KMS-11 (cell line): ENCODE measurements around the gene MEX3B.
A peak's percentile ranks its signal among the peaks of the same experiment; 100 is the strongest.

Experiments used
- H2AFZ ChIP-seq: fragments of 200-600 bp; sonication (generic); 2 replicates; pipeline ENCODE4 v1.6.1; 2016; ENCODE audit warnings: antibody characterized with exemption, mixed run types, low read depth
- H3K27ac ChIP-seq: fragments of 200-600 bp; sonication (generic); 2 replicates; pipeline ENCODE4 v1.6.1; 2016; ENCODE audit warnings: mild to moderate bottlenecking, mixed run types
- H3K27me3 ChIP-seq: fragments of 200-600 bp; sonication (generic); 2 replicates; pipeline ENCODE4 v1.6.1; 2017; ENCODE audit warnings: mild to moderate bottlenecking, low read depth, mixed run types, moderate library complexity; ENCODE audit not compliant: insufficient read depth
- H3K36me3 ChIP-seq: fragments of 200-600 bp; sonication (generic); 2 replicates; pipeline ENCODE4 v1.6.1; 2017; ENCODE audit warnings: mild to moderate bottlenecking, mixed run types; ENCODE audit not compliant: insufficient read depth
- H3K4me1 ChIP-seq: fragments of 200-600 bp; sonication (generic); 2 replicates; pipeline ENCODE4 v1.6.1; 2016; ENCODE audit warnings: mild to moderate bottlenecking, low read depth, mixed run types; ENCODE audit not compliant: poor library complexity, severe bottlenecking
- H3K4me2 ChIP-seq: fragments of 200-600 bp; sonication (generic); 2 replicates; pipeline ENCODE4 v1.7.0; 2016; ENCODE audit warnings: mild to moderate bottlenecking, mixed run types
- H3K4me3 ChIP-seq: fragments of 200-600 bp; sonication (generic); IDR thresholded peaks from 2 replicates; pipeline ENCODE4 v1.6.1; 2017; ENCODE audit warnings: low read depth, low read length, mixed read lengths; ENCODE audit not compliant: insufficient read depth
- H3K79me2 ChIP-seq: fragments of 200-600 bp; sonication (generic); 2 replicates; pipeline ENCODE4 v1.6.1; 2016; ENCODE audit warnings: low read depth, mixed run types; ENCODE audit not compliant: insufficient read depth
- H3K9ac ChIP-seq: fragments of 200-600 bp; sonication (generic); 2 replicates; pipeline ENCODE4 v1.6.1; 2016; ENCODE audit warnings: mild to moderate bottlenecking, mixed run types
- H4K20me1 ChIP-seq: fragments of 200-600 bp; sonication (generic); 2 replicates; pipeline ENCODE4 v1.6.1; 2016; ENCODE audit warnings: mild to moderate bottlenecking, mixed run types; ENCODE audit not compliant: insufficient read depth
- TF ChIP-seq, protein P1 (sequence below): fragments of 200-600 bp; sonication (generic); conservative IDR thresholded peaks from 2 replicates; pipeline ENCODE4 v1.6.1; 2017; ENCODE audit warnings: low read depth, mild to moderate bottlenecking, antibody characterized with exemption, low read length, moderate library complexity, mixed read lengths

MEX3B gene

DNA sequence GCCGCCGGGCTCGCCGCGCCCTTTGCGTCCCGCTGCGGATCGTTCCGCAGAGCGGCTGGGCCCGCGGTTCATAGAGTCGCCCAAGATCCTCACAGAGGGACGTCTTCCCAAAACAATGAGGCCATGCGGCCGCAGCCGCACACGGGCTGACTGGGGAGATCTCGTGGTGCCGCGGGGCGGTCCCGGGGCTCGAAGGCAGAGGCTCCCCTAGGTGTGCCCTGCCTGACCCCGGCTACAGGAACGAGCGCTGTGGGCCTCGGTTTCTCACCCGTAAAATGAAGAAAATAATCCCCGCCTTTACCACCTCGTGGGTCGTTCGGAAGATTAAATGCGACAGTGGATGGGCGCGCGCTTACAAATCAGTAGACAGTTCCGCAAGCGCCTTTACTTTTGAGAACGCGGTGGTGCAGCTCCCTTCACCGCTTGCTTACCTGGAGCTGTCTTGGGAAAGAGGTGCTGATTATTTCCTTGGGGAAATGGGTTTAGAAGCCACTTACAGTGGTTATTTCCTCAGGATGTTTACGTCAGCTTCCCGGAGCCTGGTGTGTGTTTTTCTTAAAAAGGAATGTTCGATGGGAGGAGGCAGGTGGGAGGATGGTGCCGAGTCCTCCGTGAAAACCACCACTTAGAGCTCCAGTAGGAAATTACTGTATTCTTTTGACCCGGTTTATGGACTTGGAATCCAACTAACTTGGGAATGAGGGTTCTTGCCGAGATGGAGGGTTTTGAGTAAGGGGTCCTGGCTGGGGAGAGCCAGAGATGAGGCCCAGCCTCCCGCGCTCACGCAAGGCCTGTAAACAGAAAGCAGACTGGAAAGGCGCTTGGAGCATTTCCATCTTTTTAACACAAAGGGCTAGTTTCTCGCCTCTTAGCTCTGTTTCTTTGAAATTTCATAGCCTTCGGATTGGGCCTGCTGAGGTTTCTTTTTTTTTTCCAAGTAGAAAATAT lies 1.9 kb upstream of the MEX3B start:
- peak overlapping the region; percentile 48; the same call in 1 of the 2 replicates for H3K9ac ChIP-seq

DNA sequence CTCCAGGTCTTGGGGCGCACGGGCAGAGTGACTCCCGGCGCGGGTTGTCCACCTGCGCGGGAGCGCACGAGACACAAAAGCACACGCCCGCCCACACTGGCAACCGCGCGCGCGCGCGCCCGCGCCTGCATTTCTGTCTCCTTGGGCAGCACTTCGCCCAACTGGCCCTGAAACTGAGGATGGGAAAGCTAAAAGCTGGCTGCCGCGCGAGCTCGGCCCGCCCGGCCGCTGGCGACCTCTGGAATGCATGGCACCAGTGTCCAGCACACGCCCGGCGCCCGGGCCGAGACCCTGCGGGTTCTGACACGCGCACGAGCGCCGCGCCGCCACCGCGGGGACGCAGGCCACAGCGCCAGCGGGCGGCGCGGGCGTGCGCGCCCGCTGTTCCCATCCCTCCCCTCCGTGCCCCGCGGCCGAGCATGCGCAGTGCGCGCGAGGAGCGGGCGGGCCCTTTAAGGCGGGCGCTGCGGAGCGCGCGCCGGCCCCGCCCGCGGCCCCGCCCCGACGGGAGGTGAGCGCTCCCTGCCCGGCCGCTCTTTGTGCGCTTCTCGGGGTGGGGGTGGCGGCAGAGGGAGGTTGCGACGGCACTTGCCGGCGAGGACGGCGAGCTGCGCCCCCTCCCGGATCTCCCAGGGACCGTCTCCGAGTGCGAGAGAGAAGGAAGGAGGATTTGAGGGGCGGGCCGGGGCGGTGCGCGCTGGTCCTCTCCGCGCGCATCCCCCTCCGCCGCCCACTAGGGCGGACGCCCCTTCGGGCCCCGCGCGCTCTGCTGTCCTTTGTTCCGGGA lies 1.0 kb upstream of the MEX3B start:
- peak overlapping the region; percentile 73 for H3K9ac ChIP-seq
- no peaks in the 10 kb centered on the region for H3K27me3 ChIP-seq
- H3K4me2 ChIP-seq, result peak overlapping the region; percentile 56
- H3K27ac ChIP-seq, result peak overlapping the region; percentile 80
- H3K4me1 ChIP-seq, result no peaks in the 10 kb centered on the region
- no peaks in the 10 kb centered on the region for H3K36me3 ChIP-seq
- H4K20me1 ChIP-seq, result no peaks in the 10 kb centered on the region
- peak overlapping the region; percentile 83 for H2AFZ ChIP-seq
- TF ChIP-seq, protein P1, sequence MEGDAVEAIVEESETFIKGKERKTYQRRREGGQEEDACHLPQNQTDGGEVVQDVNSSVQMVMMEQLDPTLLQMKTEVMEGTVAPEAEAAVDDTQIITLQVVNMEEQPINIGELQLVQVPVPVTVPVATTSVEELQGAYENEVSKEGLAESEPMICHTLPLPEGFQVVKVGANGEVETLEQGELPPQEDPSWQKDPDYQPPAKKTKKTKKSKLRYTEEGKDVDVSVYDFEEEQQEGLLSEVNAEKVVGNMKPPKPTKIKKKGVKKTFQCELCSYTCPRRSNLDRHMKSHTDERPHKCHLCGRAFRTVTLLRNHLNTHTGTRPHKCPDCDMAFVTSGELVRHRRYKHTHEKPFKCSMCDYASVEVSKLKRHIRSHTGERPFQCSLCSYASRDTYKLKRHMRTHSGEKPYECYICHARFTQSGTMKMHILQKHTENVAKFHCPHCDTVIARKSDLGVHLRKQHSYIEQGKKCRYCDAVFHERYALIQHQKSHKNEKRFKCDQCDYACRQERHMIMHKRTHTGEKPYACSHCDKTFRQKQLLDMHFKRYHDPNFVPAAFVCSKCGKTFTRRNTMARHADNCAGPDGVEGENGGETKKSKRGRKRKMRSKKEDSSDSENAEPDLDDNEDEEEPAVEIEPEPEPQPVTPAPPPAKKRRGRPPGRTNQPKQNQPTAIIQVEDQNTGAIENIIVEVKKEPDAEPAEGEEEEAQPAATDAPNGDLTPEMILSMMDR, result peak; percentile 47
- H3K4me3 ChIP-seq, result no peak overlapping the region
- no peaks in the 10 kb centered on the region for H3K79me2 ChIP-seq

More for the DNA sequence above, 1.9 kb upstream of the MEX3B start:
- Histone ChIP-seq H3K4me1 (no peaks in the 10 kb centered on the region), H2AFZ (peak overlapping the region; percentile 83), H3K79me2 (no peaks in the 10 kb centered on the region), H3K27me3 (no peaks in the 10 kb centered on the region), H3K4me2 (peak overlapping the region; percentile 56), H3K36me3 (no peaks in the 10 kb centered on the region), H4K20me1 (no peaks in the 10 kb centered on the region), H3K4me3 (no peak overlapping the region), H3K27ac (no peak overlapping the region)
- TF ChIP-seq, protein P1, result no peak; the same call in none of the 2 replicates

DNA sequence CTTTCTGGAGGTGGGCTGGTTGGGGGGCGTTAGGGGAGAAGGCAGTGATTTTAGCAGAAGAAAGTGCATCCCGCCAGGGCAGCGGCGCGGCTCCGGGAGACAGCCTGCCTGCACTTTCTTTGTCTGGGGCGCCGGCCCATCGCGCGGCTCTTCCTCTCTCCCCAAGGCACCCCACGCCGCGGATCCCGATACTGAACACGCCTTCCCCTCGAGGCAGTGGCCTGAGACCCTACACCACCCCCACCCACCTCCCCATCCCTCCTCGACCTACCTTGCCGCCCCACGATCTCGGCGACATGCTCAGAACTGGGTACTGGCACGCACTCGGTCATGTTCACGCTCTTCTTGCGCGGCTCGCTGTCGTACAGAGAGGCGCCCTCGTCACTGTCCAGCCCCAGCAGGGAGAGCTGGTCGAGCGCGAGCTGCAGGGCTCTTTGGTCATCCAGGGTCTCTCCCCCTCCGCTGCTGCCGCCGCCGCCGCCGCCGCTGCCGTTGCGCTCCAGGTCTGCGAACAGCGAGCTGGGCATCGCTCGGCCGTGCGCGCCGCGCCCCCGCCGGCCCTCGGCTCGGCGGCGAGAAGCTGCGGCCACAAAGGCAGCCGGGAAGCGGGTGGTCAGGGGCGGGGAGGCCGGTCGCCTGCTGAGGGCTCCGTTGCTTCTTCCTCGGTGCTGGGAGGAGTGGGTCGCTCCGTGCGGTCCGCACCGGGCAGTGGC lies 483 bp downstream of the MEX3B start:
- H3K27ac ChIP-seq, result no peak overlapping the region

More for the DNA sequence above, 483 bp downstream of the MEX3B start:
- Histone ChIP-seq H4K20me1 (no peaks in the 10 kb centered on the region), H3K79me2 (no peaks in the 10 kb centered on the region), H3K9ac (peak overlapping the region; percentile 18; the same call in 1 of the 2 replicates), H3K36me3 (no peaks in the 10 kb centered on the region), H2AFZ (peak overlapping the region; percentile 90), H3K4me1 (no peaks in the 10 kb centered on the region), H3K27me3 (no peaks in the 10 kb centered on the region), H3K4me2 (peak overlapping the region; percentile 82), H3K4me3 (no peak overlapping the region)
- TF ChIP-seq, protein P1, result no peak
